ENCODE results near the gene SEMA4C.

Gene SEMA4C

GRCh38 chr2:96816836-96817702, 52.8 kb downstream of the SEMA4C start:
- no peak for DNase-seq

GRCh38 chr2:96816127-96816835, 53.6 kb downstream of the SEMA4C start, which contains the start of gene CNNM3:
Gene CNNM3, plus strand, starts transcription at chr2:96816268. Its CDS starts 10 bp downstream, at chr2:96816278.
- DNase-seq: peak; percentile 94

- peak; percentile 12 for DNase-seq
Observed at GRCh38 chr2:96815326-96816126, 54.4 kb downstream of the SEMA4C start.

- no peak for DNase-seq
Observed at GRCh38 chr2:96813656-96814055, 56.2 kb downstream of the SEMA4C start.

GRCh38 chr2:96811917-96812316, 58.0 kb downstream of the SEMA4C start:
- no peak for DNase-seq

GRCh38 chr2:96810783-96811192, 59.1 kb downstream of the SEMA4C start:
- no peak for DNase-seq

GRCh38 chr2:96809951-96810782, 59.7 kb downstream of the SEMA4C start:
- no peak for DNase-seq

Data from COR-L47 (cell line).